HEK293 (cell line): ENCODE measurements around the gene BRAT1.

Experiments used
- CTCF ChIA-PET: fragments of 350-600 bp; formaldehyde crosslinking; extraction: SDS; loops from one replicate; lab custom pipeline; 2021; ENCODE audit warnings: antibody characterized with exemption; lab: Yijun Ruan, JAX
- POLR2A ChIA-PET: fragments of 300-600 bp; formaldehyde crosslinking; extraction: SDS; loops from one replicate; lab custom pipeline; 2020; ENCODE audit warnings: antibody characterized with exemption, inconsistent platforms; lab: Yijun Ruan, JAX
- H3K27ac ChIP-seq: fragments of 200-500 bp; sonication (Bioruptor generic); 2 replicates; pipeline ENCODE4 v1.5.1; 2014; ENCODE audit warnings: low read depth, low read length, control low read depth, inconsistent platforms; ENCODE audit errors: extremely low read depth
- H3K36me3 ChIP-seq, 2 experiments: fragments of 200-500 bp in 1 of 2; sonication (Bioruptor generic) in 1 of 2; 1 replicate in 1 of 2; 2 replicates in 1 of 2; pipeline ENCODE4 v1.5.1; 2014 to 2017; ENCODE audit warnings: inconsistent platforms in 2 of 2, low read length in 2 of 2; ENCODE audit not compliant: control insufficient read depth in 2 of 2, insufficient read depth in 1 of 2
- H3K4me1 ChIP-seq: fragments of 200-500 bp; sonication (Bioruptor generic); 2 replicates; pipeline ENCODE4 v1.5.1; 2014; ENCODE audit warnings: mild to moderate bottlenecking, low read length, inconsistent platforms; ENCODE audit not compliant: control insufficient read depth, insufficient read depth
- H3K4me3 ChIP-seq: 2 replicates; pipeline ENCODE4 v1.5.1; 2011; ENCODE audit warnings: low read depth, mild to moderate bottlenecking, control low read depth, low read length, moderate library complexity
- H3K9me3 ChIP-seq: fragments of 200-500 bp; sonication (Bioruptor generic); 2 replicates; pipeline ENCODE4 v1.5.1; 2014; ENCODE audit warnings: low read depth, low read length, inconsistent platforms; ENCODE audit not compliant: control insufficient read depth, insufficient read depth
- GLIS2 ChIP-seq: fragments of 450-650 bp; formaldehyde crosslinking; IDR thresholded peaks from 2 replicates; pipeline ENCODE4 v1.5.1; 2016; ENCODE audit warnings: missing biosample characterization, missing genetic modification characterization
- IKZF3 ChIP-seq: fragments of 450-650 bp; IDR thresholded peaks from 2 replicates; pipeline ENCODE4 v1.5.0; 2018; ENCODE audit warnings: missing biosample characterization, mild to moderate bottlenecking, missing genetic modification characterization, moderate library complexity
- KLF9 ChIP-seq: fragments of 450-650 bp; formaldehyde crosslinking; IDR thresholded peaks from 2 replicates; pipeline ENCODE4 v1.5.1; 2016; ENCODE audit warnings: missing biosample characterization, missing genetic modification characterization, low read depth
- OVOL3 ChIP-seq: fragments of 450-650 bp; formaldehyde crosslinking; IDR thresholded peaks from 2 replicates; pipeline ENCODE4 v1.5.1; 2016; ENCODE audit warnings: missing biosample characterization, missing genetic modification characterization
- PATZ1 ChIP-seq: fragments of 450-650 bp; formaldehyde crosslinking; IDR thresholded peaks from 2 replicates; pipeline ENCODE4 v1.5.1; 2016; ENCODE audit warnings: missing biosample characterization, missing genetic modification characterization
- SP2 ChIP-seq: fragments of 450-650 bp; formaldehyde crosslinking; IDR thresholded peaks from 2 replicates; pipeline ENCODE4 v1.5.1; 2016; ENCODE audit warnings: missing biosample characterization, missing genetic modification characterization
- SP3 ChIP-seq: fragments of 450-650 bp; formaldehyde crosslinking; IDR thresholded peaks from 2 replicates; pipeline ENCODE4 v1.5.1; 2016; ENCODE audit warnings: missing biosample characterization, missing genetic modification characterization
- WT1 ChIP-seq: fragments of 450-650 bp; formaldehyde crosslinking; IDR thresholded peaks from 2 replicates; pipeline ENCODE4 v1.5.1; 2016; ENCODE audit warnings: missing biosample characterization, missing genetic modification characterization
- YY2 ChIP-seq: fragments of 450-650 bp; formaldehyde crosslinking; IDR thresholded peaks from 2 replicates; pipeline ENCODE4 v1.5.1; 2016; ENCODE audit warnings: missing biosample characterization, missing genetic modification characterization
- ZBTB21 ChIP-seq: fragments of 450-650 bp; formaldehyde crosslinking; IDR thresholded peaks from 2 replicates; pipeline ENCODE4 v1.5.1; 2017; ENCODE audit warnings: missing biosample characterization, missing genetic modification characterization
- ZFHX2 ChIP-seq: fragments of 450-650 bp; formaldehyde crosslinking; conservative IDR thresholded peaks from 2 replicates; pipeline ENCODE4 v1.5.1; 2016; ENCODE audit warnings: missing biosample characterization, missing genetic modification characterization
- ZFP41 ChIP-seq: fragments of 450-650 bp; formaldehyde crosslinking; IDR thresholded peaks from 2 replicates; pipeline ENCODE4 v1.5.1; 2016; ENCODE audit warnings: missing biosample characterization, missing genetic modification characterization, borderline replicate concordance
- ZFP69B ChIP-seq: fragments of 450-650 bp; formaldehyde crosslinking; IDR thresholded peaks from 2 replicates; pipeline ENCODE4 v1.5.1; 2016; ENCODE audit warnings: missing biosample characterization, missing genetic modification characterization
- ZNF10 ChIP-seq: fragments of 450-650 bp; formaldehyde crosslinking; IDR thresholded peaks from 2 replicates; pipeline ENCODE4 v1.5.1; 2017; ENCODE audit warnings: missing biosample characterization, missing genetic modification characterization
- ZNF132 ChIP-seq: fragments of 450-650 bp; formaldehyde crosslinking; IDR thresholded peaks from 2 replicates; pipeline ENCODE4 v1.5.1; 2017; ENCODE audit warnings: missing biosample characterization, missing genetic modification characterization, borderline replicate concordance
- ZNF146 ChIP-seq: fragments of 450-650 bp; formaldehyde crosslinking; IDR thresholded peaks from 2 replicates; pipeline ENCODE4 v1.5.1; 2016; ENCODE audit warnings: missing biosample characterization, missing genetic modification characterization
- ZNF214 ChIP-seq: fragments of 450-650 bp; formaldehyde crosslinking; IDR thresholded peaks from 2 replicates; pipeline ENCODE4 v1.5.1; 2017; ENCODE audit warnings: missing biosample characterization, mild to moderate bottlenecking, missing genetic modification characterization, borderline replicate concordance
- ZNF280D ChIP-seq: fragments of 450-650 bp; formaldehyde crosslinking; IDR thresholded peaks from 2 replicates; pipeline ENCODE4 v1.5.1; 2016; ENCODE audit warnings: missing biosample characterization, missing genetic modification characterization
- ZNF423 ChIP-seq: fragments of 450-650 bp; formaldehyde crosslinking; IDR thresholded peaks from 2 replicates; pipeline ENCODE4 v1.5.1; 2016; ENCODE audit warnings: missing biosample characterization, missing genetic modification characterization
- ZNF571 ChIP-seq: fragments of 450-650 bp; formaldehyde crosslinking; IDR thresholded peaks from 2 replicates; pipeline ENCODE4 v1.5.0; 2017; ENCODE audit warnings: missing biosample characterization, missing genetic modification characterization
- ZNF623 ChIP-seq: fragments of 450-650 bp; formaldehyde crosslinking; IDR thresholded peaks from 2 replicates; pipeline ENCODE4 v1.5.1; 2016; ENCODE audit warnings: missing biosample characterization, missing genetic modification characterization
- ZNF692 ChIP-seq: fragments of 450-650 bp; formaldehyde crosslinking; IDR thresholded peaks from 2 replicates; pipeline ENCODE4 v1.5.1; 2016; ENCODE audit warnings: missing biosample characterization, missing genetic modification characterization
- ZNF76 ChIP-seq: fragments of 450-650 bp; formaldehyde crosslinking; IDR thresholded peaks from 2 replicates; pipeline ENCODE4; 2016; ENCODE audit warnings: low read depth, missing biosample characterization, missing genetic modification characterization, borderline replicate concordance
- ZNF843 ChIP-seq: fragments of 450-650 bp; formaldehyde crosslinking; IDR thresholded peaks from 2 replicates; pipeline ENCODE4 v1.5.1; 2016; ENCODE audit warnings: missing biosample characterization, missing genetic modification characterization
- ZXDB ChIP-seq: fragments of 450-650 bp; formaldehyde crosslinking; IDR thresholded peaks from 2 replicates; pipeline ENCODE4 v1.5.1; 2016; ENCODE audit warnings: missing biosample characterization, missing genetic modification characterization
- TF ChIP-seq, protein P1 (sequence below): fragments of 450-650 bp; formaldehyde crosslinking; optimal IDR thresholded peaks from 2 replicates; pipeline ENCODE3; 2016; ENCODE audit warnings: missing biosample characterization, mild to moderate bottlenecking, missing genetic modification characterization
- TF ChIP-seq, protein P2 (sequence below): fragments of 450-650 bp; formaldehyde crosslinking; IDR thresholded peaks from 2 replicates; pipeline ENCODE4 v1.5.1; 2016; ENCODE audit warnings: missing biosample characterization, missing genetic modification characterization, borderline replicate concordance

Gene BRAT1

DNA sequence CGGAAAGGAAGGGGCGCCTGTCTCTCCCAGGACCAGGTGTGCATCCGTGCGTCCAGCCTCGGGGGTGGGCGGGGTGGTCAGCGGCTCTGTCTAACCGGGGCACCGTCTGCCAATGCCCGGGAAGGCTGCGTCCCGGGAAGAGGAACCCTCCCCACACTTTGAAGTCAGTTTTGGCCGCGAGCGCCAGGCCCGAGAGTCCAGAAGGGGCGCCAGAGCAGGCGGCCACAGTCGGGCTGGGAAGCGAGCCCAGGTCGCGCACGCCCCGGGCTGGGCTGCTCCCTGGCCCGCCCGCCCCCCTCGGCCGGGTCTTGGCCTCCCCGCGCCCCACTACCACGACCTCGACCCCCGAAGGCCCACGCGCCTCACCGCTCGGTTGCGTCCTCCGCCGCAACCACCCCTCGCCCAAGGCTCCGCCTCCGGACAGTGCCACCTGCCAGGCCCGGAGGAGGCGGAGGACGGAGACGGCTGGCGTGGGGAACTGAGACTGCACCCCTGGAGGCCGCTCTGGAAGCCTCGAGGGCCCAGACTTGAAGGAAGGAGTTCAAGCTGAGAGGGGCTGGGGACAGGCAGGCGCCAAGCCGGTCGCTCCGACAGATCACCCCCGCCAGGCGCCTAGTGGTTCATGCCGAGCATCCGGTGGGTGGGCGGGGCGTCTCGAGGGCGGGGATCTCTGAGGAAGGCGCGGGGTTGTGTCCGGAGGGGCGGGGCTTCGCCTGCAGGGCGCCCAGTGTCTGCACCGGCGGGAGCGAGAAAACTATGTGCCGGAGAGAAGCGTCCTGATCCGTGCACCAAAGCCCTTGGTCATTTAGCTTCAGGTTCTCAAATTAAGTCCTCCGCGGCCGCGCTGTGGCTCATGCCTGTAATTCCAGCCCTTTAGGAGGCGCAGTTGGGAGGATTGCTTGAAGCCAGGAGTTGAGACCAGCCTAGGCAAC, at the start of gene BRAT1:
TSS of gene BRAT1 (minus strand) at position 404 of the 932 bp plus-strand sequence. CDS start 1,093 bp downstream, outside the sequence.
- Histone ChIP-seq H3K4me3 (peak within 1 kb of the TSS; percentile 88), H3K27ac (peak within 1 kb of the TSS; percentile 100), H3K4me1 (peaks cover 2% of the 10 kb centered on the region; the same call in 1 of the 2 replicates), H3K9me3 (no peaks in the 10 kb centered on the region), H3K36me3 (peaks cover 13 to 22% of the 10 kb centered on the region in 2 experiments; a peak in 2 of 3 replicates)
- POLR2A ChIA-PET, result interaction anchor here (0.6 to 1.0 kb wide), 7 partner anchors 10 to 172 kb away, joined by 3 to 14 read pairs (median 6); no protein-coding TSS in a partner anchor
- CTCF ChIA-PET, result interaction anchor here (0.6 to 0.7 kb wide), 2 partner anchors 54 to 221 kb away, joined by 3 to 4 read pairs; no protein-coding TSS in a partner anchor
- TF ChIP-seq OVOL3 (tag by site-specific recombination), result no peak
- TF ChIP-seq ZBTB21 (tag by site-specific recombination), result no peak
- no peak for TF ChIP-seq YY2 (tag by site-specific recombination)
- TF ChIP-seq PATZ1 (tag by site-specific recombination), result peak; percentile 59; the same call in 1 of the 2 replicates
- no peak for TF ChIP-seq ZNF623 (tag by site-specific recombination)
- peak; percentile 74; the same call in 1 of the 2 replicates for TF ChIP-seq KLF9 (tag by site-specific recombination)
- TF ChIP-seq ZNF146 (tag by site-specific recombination), result no peak
- TF ChIP-seq ZNF76 (tag by site-specific recombination), result no peak
- TF ChIP-seq ZNF843, result no peak
- TF ChIP-seq ZNF423 (tag by site-specific recombination), result no peak
- peak; percentile 90 for TF ChIP-seq SP3
- TF ChIP-seq ZNF280D (tag by site-specific recombination), result no peak
- TF ChIP-seq ZNF571 (tag by site-specific recombination), result no peak
- no peak for TF ChIP-seq WT1 (tag by site-specific recombination)
- no peak for TF ChIP-seq ZNF692
- TF ChIP-seq ZFHX2 (tag by site-specific recombination), result peak; percentile 84
- TF ChIP-seq, protein P1, sequence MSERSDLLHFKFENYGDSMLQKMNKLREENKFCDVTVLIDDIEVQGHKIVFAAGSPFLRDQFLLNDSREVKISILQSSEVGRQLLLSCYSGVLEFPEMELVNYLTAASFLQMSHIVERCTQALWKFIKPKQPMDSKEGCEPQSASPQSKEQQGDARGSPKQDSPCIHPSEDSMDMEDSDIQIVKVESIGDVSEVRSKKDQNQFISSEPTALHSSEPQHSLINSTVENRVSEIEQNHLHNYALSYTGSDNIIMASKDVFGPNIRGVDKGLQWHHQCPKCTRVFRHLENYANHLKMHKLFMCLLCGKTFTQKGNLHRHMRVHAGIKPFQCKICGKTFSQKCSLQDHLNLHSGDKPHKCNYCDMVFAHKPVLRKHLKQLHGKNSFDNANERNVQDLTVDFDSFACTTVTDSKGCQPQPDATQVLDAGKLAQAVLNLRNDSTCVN (tag by site-specific recombination), result peak; percentile 62
- TF ChIP-seq ZFP69B (tag by site-specific recombination), result no peak
- TF ChIP-seq, protein P2, sequence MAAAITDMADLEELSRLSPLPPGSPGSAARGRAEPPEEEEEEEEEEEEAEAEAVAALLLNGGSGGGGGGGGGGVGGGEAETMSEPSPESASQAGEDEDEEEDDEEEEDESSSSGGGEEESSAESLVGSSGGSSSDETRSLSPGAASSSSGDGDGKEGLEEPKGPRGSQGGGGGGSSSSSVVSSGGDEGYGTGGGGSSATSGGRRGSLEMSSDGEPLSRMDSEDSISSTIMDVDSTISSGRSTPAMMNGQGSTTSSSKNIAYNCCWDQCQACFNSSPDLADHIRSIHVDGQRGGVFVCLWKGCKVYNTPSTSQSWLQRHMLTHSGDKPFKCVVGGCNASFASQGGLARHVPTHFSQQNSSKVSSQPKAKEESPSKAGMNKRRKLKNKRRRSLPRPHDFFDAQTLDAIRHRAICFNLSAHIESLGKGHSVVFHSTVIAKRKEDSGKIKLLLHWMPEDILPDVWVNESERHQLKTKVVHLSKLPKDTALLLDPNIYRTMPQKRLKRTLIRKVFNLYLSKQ (tag by site-specific recombination), result no peak
- TF ChIP-seq IKZF3 (tag by site-specific recombination), result peak; percentile 36; the same call in 1 of the 2 replicates
- peak; percentile 76 for TF ChIP-seq SP2
- peak; percentile 29; the same call in 1 of the 2 replicates for TF ChIP-seq ZXDB (tag by site-specific recombination)
- peak; percentile 61; the same call in 1 of the 2 replicates for TF ChIP-seq GLIS2
- TF ChIP-seq ZFP41 (tag by site-specific recombination), result no peak
- no peak for TF ChIP-seq ZNF132 (tag by site-specific recombination)
- TF ChIP-seq ZNF10 (tag by site-specific recombination), result no peak
- TF ChIP-seq ZNF214 (tag by site-specific recombination), result no peak
